Muscle of leg (tissue), 11 donors: ENCODE measurements around the gene LIMCH1. TPM values are rescaled to one million over a fixed set of nuclear protein-coding genes. Genes with fewer than 3 reads are reported as not detected.

Source experiments
- DNase-seq: peaks from one replicate; pipeline ENCODE4 v3.0.0; 2013
- H3K27ac ChIP-seq: one replicate; pipeline ENCODE4 v1.5.1; 2013; ENCODE audit warnings: mild to moderate bottlenecking, low read length, control low read depth
- H3K27me3 ChIP-seq: one replicate; pipeline ENCODE4 v1.6.1; 2013; ENCODE audit warnings: low read length; ENCODE audit not compliant: control insufficient read depth, insufficient read depth
- H3K36me3 ChIP-seq: one replicate; pipeline ENCODE4 v1.6.1; 2013; ENCODE audit warnings: low read length; ENCODE audit not compliant: control insufficient read depth, insufficient read depth
- H3K4me1 ChIP-seq: one replicate; pipeline ENCODE4 v1.6.1; 2013; ENCODE audit warnings: low read length; ENCODE audit not compliant: control insufficient read depth, insufficient read depth
- H3K4me3 ChIP-seq: one replicate; pipeline ENCODE4 v1.5.1; 2013; ENCODE audit warnings: low read length, control low read depth
- H3K9me3 ChIP-seq: replicated peaks from 2 replicates; pipeline ENCODE4 v1.6.1; 2013; ENCODE audit warnings: low read depth, low read length; ENCODE audit not compliant: control insufficient read depth
- WGBS: methylation state at CpG from one replicate; pipeline ENCODE4 v1.1.5; 2013; ENCODE audit warnings: missing lambda C conversion rate; ENCODE audit not compliant: insufficient coverage; 5-methylcytosine and 5-hydroxymethylcytosine counted together
- polyA plus RNA-seq, 8 donors: library from polyadenylated mRNA; unstranded; fragments of 120-200 nt; gene quantifications; one replicate each; pipeline versions ENCODE4 v1.2.1 to v1.2.3, GENCODE V29; 2013; ENCODE audit warnings: inconsistent platforms in 1 of 8, low replicate concordance in 1 of 8; ENCODE audit not compliant: insufficient read length in 8 of 8, insufficient read depth in 1 of 8
- total RNA-seq: library from RNA; stranded (reverse); fragments of 120-200 nt; gene quantifications from one replicate; pipeline ENCODE4 v1.2.4, GENCODE V29; 2013

LIMCH1 gene
- total and polyA plus RNA-seq, 9 donors: 69.8 to 122 (median 98.0) TPM

- no peaks in the 10 kb centered on the region for H3K9me3 ChIP-seq
- H3K36me3 ChIP-seq: no peaks in the 10 kb centered on the region
- H3K4me3 ChIP-seq: no peak overlapping the region
- peak; percentile 45 for DNase-seq
- WGBS: no CpG with 5 or more reads among the region's 4 CpGs
- H3K27me3 ChIP-seq: no peaks in the 10 kb centered on the region
- peak overlapping the region; percentile 44 for H3K27ac ChIP-seq
- H3K4me1 ChIP-seq: peaks cover 20% of the 10 kb centered on the region
These were observed 35.6 kb downstream of the LIMCH1 start for GRCh38 chr4:41573502-41574001.

- Histone ChIP-seq H3K27ac (no peak overlapping the region), H3K9me3 (no peaks in the 10 kb centered on the region), H3K27me3 (no peaks in the 10 kb centered on the region), H3K4me1 (peaks cover 11% of the 10 kb centered on the region), H3K36me3 (no peaks in the 10 kb centered on the region), H3K4me3 (no peak overlapping the region)
- no CpG with 5 or more reads among the region's 4 CpGs for WGBS
- no peak for DNase-seq
These were observed 37.2 kb downstream of the LIMCH1 start for GRCh38 chr4:41575207-41575606.

DNA sequence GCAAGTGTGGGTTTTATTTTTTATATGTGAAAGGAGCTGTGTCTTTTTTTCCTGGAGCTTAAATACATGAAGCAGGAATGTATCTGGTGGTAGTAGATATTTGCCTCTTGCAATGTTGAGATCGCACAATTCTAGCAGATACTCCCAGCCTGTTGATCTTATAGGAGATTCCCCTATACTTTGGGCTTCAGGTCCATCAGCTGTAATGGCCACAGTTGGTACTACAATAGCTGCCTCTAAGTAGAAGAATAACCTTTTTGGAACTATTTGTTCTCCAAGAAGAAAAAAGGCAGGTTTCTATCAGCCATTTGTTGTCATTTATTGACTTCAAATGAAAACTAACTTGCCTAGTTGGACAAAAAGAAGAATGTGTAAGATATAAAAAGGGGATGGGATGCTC, 37.7 kb downstream of the LIMCH1 start:
- Histone ChIP-seq H3K36me3 (no peaks in the 10 kb centered on the region), H3K27me3 (no peaks in the 10 kb centered on the region), H3K4me1 (peaks cover 6% of the 10 kb centered on the region), H3K27ac (no peak overlapping the region), H3K4me3 (no peak overlapping the region), H3K9me3 (no peaks in the 10 kb centered on the region)
- WGBS: no CpG with 5 or more reads among the region's 1 CpG
- no peak for DNase-seq

- WGBS: no CpG with 5 or more reads among the region's 3 CpGs
- Histone ChIP-seq H3K9me3 (no peaks in the 10 kb centered on the region), H3K27ac (no peak overlapping the region), H3K27me3 (no peaks in the 10 kb centered on the region), H3K36me3 (no peaks in the 10 kb centered on the region), H3K4me1 (no peaks in the 10 kb centered on the region), H3K4me3 (no peak overlapping the region)
- DNase-seq: no peak
These were observed 41.1 kb downstream of the LIMCH1 start for GRCh38 chr4:41579043-41579442.

DNA sequence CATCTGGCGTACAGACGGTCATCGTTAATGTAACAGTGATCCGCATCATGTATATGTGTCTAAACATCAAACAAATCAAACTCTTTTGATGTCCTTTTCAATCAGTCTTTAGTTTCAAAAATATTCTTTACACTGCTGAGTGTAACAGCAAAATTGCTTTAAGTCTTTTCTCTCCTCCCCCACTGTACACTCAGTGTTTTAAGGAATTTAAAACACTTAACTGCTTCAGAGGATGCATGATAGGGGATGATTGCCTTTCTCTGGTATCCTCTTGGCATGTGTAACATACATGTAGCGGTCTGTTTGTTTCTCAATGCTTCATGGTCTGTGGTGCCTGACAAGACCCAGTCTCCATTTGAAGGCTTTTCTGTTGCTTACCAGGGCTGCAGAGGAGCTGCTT, 41.6 kb downstream of the LIMCH1 start:
- no peaks in the 10 kb centered on the region for H3K4me1 ChIP-seq
- H3K4me3 ChIP-seq: no peak overlapping the region
- H3K9me3 ChIP-seq: peaks cover 3% of the 10 kb centered on the region
- H3K36me3 ChIP-seq: no peaks in the 10 kb centered on the region
- no peak for DNase-seq
- H3K27ac ChIP-seq: no peak overlapping the region
- WGBS: 85% methylated on average over 5 of the region's 5 CpGs
- no peaks in the 10 kb centered on the region for H3K27me3 ChIP-seq

GRCh38 chr4:41580007-41580406, 42.0 kb downstream of the LIMCH1 start:
- no peak overlapping the region for H3K4me3 ChIP-seq
- WGBS: no CpG with 5 or more reads among the region's 4 CpGs
- H3K27ac ChIP-seq: no peak overlapping the region
- no peaks in the 10 kb centered on the region for H3K4me1 ChIP-seq
- DNase-seq: no peak
- H3K9me3 ChIP-seq: peaks cover 7% of the 10 kb centered on the region
- H3K36me3 ChIP-seq: no peaks in the 10 kb centered on the region
- no peaks in the 10 kb centered on the region for H3K27me3 ChIP-seq

DNA sequence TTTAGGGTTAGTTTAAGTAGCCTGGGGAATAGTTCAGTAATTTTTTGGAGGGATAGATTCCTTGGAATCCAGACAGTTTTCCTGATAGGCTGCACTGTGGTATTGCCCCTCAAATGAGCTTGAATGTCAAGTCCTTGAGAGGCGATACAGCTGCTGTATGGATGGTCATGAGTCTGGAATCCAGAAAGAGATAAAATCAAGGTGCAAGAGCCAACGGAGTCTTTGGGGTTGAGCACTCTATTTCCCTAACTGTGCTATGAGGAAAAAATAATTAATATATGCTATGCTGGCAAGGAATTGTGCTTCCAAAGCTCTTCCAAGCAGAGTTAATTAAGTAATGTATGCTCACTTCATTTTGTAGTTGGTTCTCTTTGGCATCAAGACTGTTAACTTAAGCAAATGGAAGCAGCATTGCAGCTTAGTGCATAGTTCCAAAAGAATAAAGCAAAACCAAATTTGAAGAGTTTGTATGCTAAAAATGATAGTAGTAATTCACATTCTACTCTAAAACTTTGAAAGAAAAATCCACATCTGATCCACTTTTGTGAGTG, 48.8 kb downstream of the LIMCH1 start:
- no peak overlapping the region for H3K4me3 ChIP-seq
- peaks cover 7% of the 10 kb centered on the region for H3K9me3 ChIP-seq
- H3K27ac ChIP-seq: no peak overlapping the region
- H3K36me3 ChIP-seq: no peaks in the 10 kb centered on the region
- DNase-seq: no peak
- WGBS: 67% methylated on average over 1 of the region's 2 CpGs
- H3K4me1 ChIP-seq: peaks cover 2% of the 10 kb centered on the region
- no peaks in the 10 kb centered on the region for H3K27me3 ChIP-seq

- no peak overlapping the region for H3K4me3 ChIP-seq
- peaks cover 2% of the 10 kb centered on the region for H3K4me1 ChIP-seq
- H3K27me3 ChIP-seq: no peaks in the 10 kb centered on the region
- 75% methylated on average over 2 of the region's 3 CpGs for WGBS
- H3K27ac ChIP-seq: no peak overlapping the region
- no peaks in the 10 kb centered on the region for H3K36me3 ChIP-seq
- no peak for DNase-seq
- H3K9me3 ChIP-seq: peaks cover 7% of the 10 kb centered on the region
These were observed 49.3 kb downstream of the LIMCH1 start for GRCh38 chr4:41587286-41587685.

DNA sequence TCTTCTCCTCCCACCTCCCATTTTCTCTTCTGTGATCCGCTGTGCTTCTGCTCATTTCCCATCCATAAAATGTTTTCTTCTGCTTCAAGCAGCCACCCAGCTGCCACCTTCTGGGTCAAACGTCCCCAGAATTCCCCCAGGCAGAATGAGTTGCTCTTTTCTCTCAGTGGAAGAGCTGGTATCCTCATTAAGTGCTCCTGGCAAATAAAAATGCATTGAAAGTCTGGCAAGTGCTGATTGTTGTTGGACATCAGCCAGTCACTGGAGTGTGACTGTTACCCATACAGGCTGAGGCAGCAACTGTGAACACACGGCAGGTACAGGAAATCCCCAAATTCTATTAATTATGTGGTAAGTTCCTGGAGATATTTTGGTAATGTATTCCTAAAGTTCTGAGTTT, 52.6 kb downstream of the LIMCH1 start:
- WGBS: 25% methylated on average over 2 of the region's 3 CpGs
- H3K27ac ChIP-seq: peak overlapping the region; percentile 56
- H3K36me3 ChIP-seq: no peaks in the 10 kb centered on the region
- H3K27me3 ChIP-seq: no peaks in the 10 kb centered on the region
- no peaks in the 10 kb centered on the region for H3K9me3 ChIP-seq
- DNase-seq: peak; percentile 64
- H3K4me3 ChIP-seq: no peak overlapping the region
- peaks cover 5% of the 10 kb centered on the region for H3K4me1 ChIP-seq

DNA sequence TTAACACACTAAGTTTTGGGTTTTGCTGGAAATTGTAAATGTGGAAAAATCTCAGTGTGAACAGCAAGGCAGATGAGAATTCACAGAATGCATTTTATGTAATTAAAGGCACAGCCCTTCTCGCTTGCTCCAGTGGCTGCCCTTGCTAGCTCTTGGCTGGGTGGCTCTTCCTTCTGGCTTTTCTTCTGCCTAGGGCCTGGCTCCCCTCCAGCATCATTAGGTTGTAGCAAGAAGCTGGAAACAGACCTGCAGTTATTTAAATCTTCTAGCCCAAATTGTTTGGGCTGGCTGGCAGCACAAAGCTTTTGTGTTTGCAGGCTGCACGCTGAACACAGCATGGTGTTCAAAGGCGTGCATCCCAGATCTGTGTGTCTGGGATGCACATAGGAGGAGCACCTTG, 56.5 kb downstream of the LIMCH1 start:
- peak; percentile 69 for DNase-seq
- Histone ChIP-seq H3K36me3 (no peaks in the 10 kb centered on the region), H3K9me3 (no peaks in the 10 kb centered on the region), H3K4me1 (peaks cover 5% of the 10 kb centered on the region), H3K4me3 (no peak overlapping the region), H3K27ac (no peak overlapping the region), H3K27me3 (no peaks in the 10 kb centered on the region)
- WGBS: 33% methylated on average over 3 of the region's 3 CpGs

DNA sequence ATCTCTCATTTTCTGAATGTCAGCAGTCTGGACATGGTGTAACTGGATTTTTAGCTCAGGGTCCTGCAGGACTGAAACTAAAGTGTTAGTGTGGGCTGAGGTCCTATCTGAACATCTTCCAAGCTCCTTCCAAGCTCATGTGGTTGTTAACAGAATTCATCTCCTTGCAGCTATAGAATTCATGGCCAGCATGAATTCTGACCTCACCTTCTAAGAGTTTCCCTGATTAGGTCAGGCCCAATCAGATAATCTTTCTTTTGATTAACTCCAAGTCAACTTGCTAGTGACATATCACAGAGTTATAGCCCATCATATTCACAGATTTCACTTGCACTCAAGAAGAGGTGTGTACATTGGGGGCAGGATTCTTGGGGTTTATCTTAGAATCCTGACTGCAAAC, 59.5 kb downstream of the LIMCH1 start:
- DNase-seq: no peak
- Histone ChIP-seq H3K27me3 (no peaks in the 10 kb centered on the region), H3K36me3 (no peaks in the 10 kb centered on the region), H3K27ac (no peak overlapping the region), H3K4me1 (peaks cover 6% of the 10 kb centered on the region), H3K9me3 (no peaks in the 10 kb centered on the region), H3K4me3 (no peak overlapping the region)
